ENCODE results near the gene UNC45A.

GRCh38 chr15:90932660-90932991 lies 2.5 kb upstream of the UNC45A start:
- TF ChIP-seq CTCF (conservative IDR thresholded peaks at IDR 0.05; ENCODE audit: low read length): 0 out of 2 replicates have a peak, but pooled peaks have one; percentile 4
- no peak for TF ChIP-seq EZH2phosphoT487 (IDR thresholded peaks at IDR 0.05; ENCODE audit: borderline replicate concordance, low read depth, low read length)
